ENCODE results near the gene WNT10A. TPM values are rescaled to one million over a fixed set of nuclear protein-coding genes. Genes with fewer than 3 reads are reported as not detected.

WNT10A gene
- total and polyA plus RNA-seq, 2 donors (not counting 1 experiment from before 2014, with no cell fraction given) = 15.2 to 36.6 TPM

GRCh38 chr2:218892693-218893348 lies 12.2 kb downstream of the WNT10A start:
- Histone ChIP-seq H3K9ac (ENCODE audit: low read length) (peak overlapping the region; percentile 69), H3K9me3 (ENCODE audit: control extremely low read depth in 1 of 3, control insufficient read depth in 2 of 3, insufficient read depth in 1 of 3, low read length in 2 of 3) (peaks cover 0 to 3% (median 0%) of the 10 kb centered on the region in 3 donors), H3K79me2 (ENCODE audit: control insufficient read depth, insufficient read depth, low read length) (peaks cover 7% of the 10 kb centered on the region), H3K4me1 (ENCODE audit: control insufficient read depth in 2 of 2, insufficient read depth in 2 of 2, low read length in 2 of 2) (peaks cover 54 to 63% of the 10 kb centered on the region in 2 donors), H3K27me3 (replicated peaks in 1 of 4; ENCODE audit: control extremely low read depth in 1 of 4, control insufficient read depth in 3 of 4, insufficient read depth in 4 of 4, low read length in 3 of 4) (no peaks in the 10 kb centered on the region), H3K36me3 (replicated peaks in 1 of 2; ENCODE audit: control extremely low read depth in 1 of 2, control insufficient read depth in 1 of 2, extremely low read depth in 1 of 2, insufficient read depth in 2 of 2, low read length in 1 of 2) (peaks cover 0 to 6% of the 10 kb centered on the region in 2 experiments), H4K20me1 (ENCODE audit: control insufficient read depth, insufficient read depth, low read length, poor library complexity, severe bottlenecking) (no peaks in the 10 kb centered on the region), H3K4me2 (replicated peaks; ENCODE audit: low read depth, low read length, poor library complexity, severe bottlenecking) (peak overlapping the region; percentile 90), H2AFZ (ENCODE audit: insufficient read depth, low read depth, low read length, poor library complexity, severe bottlenecking) (peak overlapping the region; percentile 12), H3K27ac (ENCODE audit: low read length in 2 of 2) (peak overlapping the region; percentile 96), H3K4me3 (ENCODE audit: control extremely low read depth in 1 of 5, extremely low read depth in 1 of 5, insufficient read depth in 1 of 5, low read depth in 2 of 5, low read length in 4 of 5) (peak overlapping the region in 4 of 5 experiments; percentile 49 to 60 (median 52))
- intact Hi-C loops (cut with micrococcal nuclease) = loop anchor here (1.0 kb wide), 1 partner anchor 13 kb away; the partner anchor contains the start of gene WNT10A
- POLR2A ChIA-PET = interaction anchor here (0.5 to 9.4 kb wide), 6 partner anchors 12 to 533 kb away, joined by 3 to 490 read pairs (median 3); partner anchors contain the start of genes CTDSP1, DNAJB2 and WNT10A
- CTCF ChIA-PET = interaction anchor here (21.8 kb wide), 1 partner anchor 14 kb away, joined by 1627 read pairs; the partner anchor contains the start of gene WNT10A
- peaks cover 63% of the 10 kb centered on the region for H3K4me1 Mint-ChIP-seq
- DNase-seq = peak; percentile 97
- TF ChIP-seq CTCF (IDR thresholded peaks at IDR 0.05) (peak; percentile 66), EZH2 (IDR thresholded peaks at IDR 0.05; ENCODE audit: borderline replicate concordance, insufficient read depth, low read depth, low read length, poor library complexity, severe bottlenecking) (no peak)
- peak overlapping the region; percentile 88 for H3K4me3 Mint-ChIP-seq
- H3K27me3 Mint-ChIP-seq = no peaks in the 10 kb centered on the region
- H3K9me3 Mint-ChIP-seq (ENCODE audit: insufficient read depth) = no peaks in the 10 kb centered on the region
- whole genome bisulfite sequencing (ENCODE audit: insufficient coverage) = under 1% methylated on average over 72 of the region's 72 CpGs
- peak; percentile 62 for ATAC-seq (ENCODE audit: low read depth)
- H3K27ac Mint-ChIP-seq = peak overlapping the region; percentile 97
